ENCODE measurements around the gene LYRM7.

LYRM7 gene

GRCh38 chr5:131222731-131223130 is 52.0 kb downstream of the LYRM7 start:
- no peak for TF ChIP-seq ZFX (IDR thresholded peaks at IDR 0.05)
- no peak for TF ChIP-seq CTCF (conservative IDR thresholded peaks at IDR 0.05)
- H3K27ac ChIP-seq, result no peak overlapping the region

- H3K27ac ChIP-seq, result no peak overlapping the region
- TF ChIP-seq ZFX (IDR thresholded peaks at IDR 0.05), result no peak
- TF ChIP-seq CTCF (conservative IDR thresholded peaks at IDR 0.05), result no peak
Measured at GRCh38 chr5:131223751-131224386, 53.1 kb downstream of the LYRM7 start.

- TF ChIP-seq ZFX (IDR thresholded peaks at IDR 0.05), result no peak
- TF ChIP-seq CTCF (conservative IDR thresholded peaks at IDR 0.05), result no peak
- no peak overlapping the region for H3K27ac ChIP-seq
Measured at GRCh38 chr5:131224387-131225201, 53.9 kb downstream of the LYRM7 start.

- TF ChIP-seq ZFX (IDR thresholded peaks at IDR 0.05) (no peak), CTCF (conservative IDR thresholded peaks at IDR 0.05) (no peak)
- no peak overlapping the region for H3K27ac ChIP-seq
Measured at GRCh38 chr5:131225282-131225974, 54.7 kb downstream of the LYRM7 start.

- no peak overlapping the region for H3K27ac ChIP-seq
- no peak for TF ChIP-seq CTCF (conservative IDR thresholded peaks at IDR 0.05)
- no peak for TF ChIP-seq ZFX (IDR thresholded peaks at IDR 0.05)
Measured at GRCh38 chr5:131226899-131227298, 56.2 kb downstream of the LYRM7 start.

GRCh38 chr5:131228646-131229045 is 57.9 kb downstream of the LYRM7 start:
- TF ChIP-seq CTCF (conservative IDR thresholded peaks at IDR 0.05), result no peak
- no peak for TF ChIP-seq ZFX (IDR thresholded peaks at IDR 0.05)
- no peak overlapping the region for H3K27ac ChIP-seq

GRCh38 chr5:131229623-131230022 is 58.9 kb downstream of the LYRM7 start:
- no peak overlapping the region for H3K27ac ChIP-seq
- no peak for TF ChIP-seq CTCF (conservative IDR thresholded peaks at IDR 0.05)
- no peak for TF ChIP-seq ZFX (IDR thresholded peaks at IDR 0.05)

Measured in C4-2B (cell line).